K562 (cell line): Measurements from ENCODE around the gene RNU6-9. TPM values are rescaled to one million over a fixed set of nuclear protein-coding genes. Genes with fewer than 3 reads are reported as not detected.

Experiments
- ATF7 ChIP-seq: fragments of 450-650 bp; IDR thresholded peaks from 2 replicates; pipeline ENCODE4 v1.7.1; 2014; ENCODE audit warnings: mild to moderate bottlenecking, moderate library complexity
- ELF2 ChIP-seq: fragments of 250-450 bp; sonication (Bioruptor Pico); IDR thresholded peaks from 2 replicates; pipeline ENCODE4 v1.5.0; 2021; ENCODE audit warnings: mild to moderate bottlenecking
- EP400 ChIP-seq: fragments of 450-650 bp; IDR thresholded peaks from 2 replicates; pipeline ENCODE4 v1.6.1; 2017; ENCODE audit warnings: antibody characterized with exemption, mild to moderate bottlenecking, moderate library complexity
- EZH2 ChIP-seq: IDR thresholded peaks from 2 replicates; pipeline ENCODE4 v1.6.1; 2012; ENCODE audit warnings: low read depth, mild to moderate bottlenecking, inconsistent platforms, low read length, borderline replicate concordance
- FOXK1 ChIP-seq: sonication (generic); formaldehyde crosslinking; IDR thresholded peaks from 2 replicates; pipeline ENCODE4 v1.8.0; 2022; ENCODE audit warnings: missing genetic modification reagents, mild to moderate bottlenecking, borderline replicate concordance
- HDAC3 ChIP-seq: fragments of 450-650 bp; IDR thresholded peaks from 2 replicates; pipeline ENCODE4 v1.6.1; 2018; ENCODE audit warnings: borderline replicate concordance, mild to moderate bottlenecking, moderate library complexity; ENCODE audit not compliant: partially characterized antibody
- HNRNPL ChIP-seq: fragments of 200-400 bp; formaldehyde crosslinking; IDR thresholded peaks from 2 replicates; pipeline ENCODE4 v1.6.1; 2017; ENCODE audit warnings: low read depth, mild to moderate bottlenecking, low read length
- NELFE ChIP-seq: IDR thresholded peaks from 2 replicates; pipeline ENCODE4 v1.6.1; 2011; ENCODE audit warnings: mild to moderate bottlenecking; ENCODE audit not compliant: insufficient read depth, insufficient read length
- NFE2 ChIP-seq: IDR thresholded peaks from 2 replicates; pipeline ENCODE4 v1.6.1; 2014; ENCODE audit warnings: antibody characterized with exemption, low read depth
- RB1 ChIP-seq: fragments of 450-650 bp; IDR thresholded peaks from 2 replicates; pipeline ENCODE4 v1.6.1; 2017; ENCODE audit warnings: low read depth, mild to moderate bottlenecking
- RBM25 ChIP-seq: fragments of 200-400 bp; formaldehyde crosslinking; IDR thresholded peaks from 2 replicates; pipeline ENCODE4 v1.6.1; 2018; ENCODE audit warnings: low read length, low read depth, moderate library complexity; ENCODE audit not compliant: severe bottlenecking
- SIN3A ChIP-seq, 2 experiments: fragments of 150-350 bp in 1 of 2; IDR thresholded peaks; 2 replicates each; pipeline ENCODE4 v1.6.1; 2011 to 2016; ENCODE audit warnings: borderline replicate concordance in 2 of 2, low read depth in 2 of 2, low read length in 2 of 2, mild to moderate bottlenecking in 2 of 2, moderate library complexity in 2 of 2; ENCODE audit not compliant: control insufficient read depth in 1 of 2
- SMAD4 ChIP-seq: fragments of 250-450 bp; sonication (Bioruptor Pico); conservative IDR thresholded peaks from 2 replicates; pipeline ENCODE4 v1.8.0; 2021; ENCODE audit warnings: inconsistent platforms, mild to moderate bottlenecking, moderate library complexity
- SMARCA4 ChIP-seq: fragments of 450-650 bp; IDR thresholded peaks from 2 replicates; pipeline ENCODE4 v1.6.1; 2016
- SOX6 ChIP-seq: fragments of 450-650 bp; IDR thresholded peaks from 2 replicates; pipeline ENCODE4 v1.6.1; 2014; ENCODE audit warnings: mild to moderate bottlenecking
- ZNF140 ChIP-seq: fragments of 250-450 bp; sonication (Bioruptor Pico); IDR thresholded peaks from 2 replicates; pipeline ENCODE4 v1.8.0; 2021; ENCODE audit warnings: moderate library complexity, mild to moderate bottlenecking, inconsistent platforms
- ZNF24 ChIP-seq: fragments of 450-650 bp; IDR thresholded peaks from 2 replicates; pipeline ENCODE4 v1.6.1; 2016
- ZNF263 ChIP-seq: sonication (generic); formaldehyde crosslinking; IDR thresholded peaks from 2 replicates; pipeline ENCODE4 v1.8.0; 2022; ENCODE audit warnings: mild to moderate bottlenecking, missing genetic modification reagents, borderline replicate concordance
- ZNF311 ChIP-seq: fragments of 250-450 bp; sonication (Bioruptor Pico); IDR thresholded peaks from 2 replicates; pipeline ENCODE4 v1.4.0; 2020; ENCODE audit warnings: mild to moderate bottlenecking, moderate library complexity
- polyA plus RNA-seq, 8 experiments: library from polyadenylated mRNA; depleted of rRNA in 4 of 8; stranded (reverse) in 5 of 8; unstranded in 3 of 8; fragments of >200 nt; fragmentation: Nextera tagmentation in 2 of 8; fragmentation: Illumina TruSeq in 1 of 8; extraction: Ambion mirVana in 2 of 8; extraction: Trizol in 1 of 8; gene quantifications; 2 replicates each; pipeline versions ENCODE4 v1.2.1 to v1.2.3, GENCODE V29; 2011 to 2014; ENCODE audit warnings: inconsistent platforms in 1 of 8, missing spikeins in 1 of 8
- total RNA-seq, 7 experiments: library from RNA; depleted of rRNA in 6 of 7; stranded (reverse); fragments of >200 nt in 6 of 7; fragmentation: Illumina TruSeq in 2 of 7; extraction: Trizol in 2 of 7; gene quantifications; 2 replicates each; pipeline versions ENCODE4 v1.2.1 to v1.2.3, GENCODE V29; 2011 to 2021; ENCODE audit warnings: low replicate concordance in 1 of 7
- TF ChIP-seq, protein P1 (sequence below): fragments of 250-450 bp; sonication (Bioruptor Pico); IDR thresholded peaks from 2 replicates; pipeline ENCODE4 v1.5.1; 2021; ENCODE audit warnings: mild to moderate bottlenecking
- TF ChIP-seq, protein P2 (sequence below): fragments of 200-400 bp; formaldehyde crosslinking; IDR thresholded peaks from 2 replicates; pipeline ENCODE4 v1.6.1; 2017; ENCODE audit warnings: mild to moderate bottlenecking, low read depth, low read length, moderate library complexity
- TF ChIP-seq, protein P3 (sequence below): fragments of 250-450 bp; sonication (Bioruptor Pico); IDR thresholded peaks from 2 replicates; pipeline ENCODE4 v1.8.0; 2022; ENCODE audit warnings: inconsistent platforms, mild to moderate bottlenecking, moderate library complexity, borderline replicate concordance
- TF ChIP-seq, protein P4 (sequence below): fragments of 450-650 bp; IDR thresholded peaks from 2 replicates; pipeline ENCODE4 v1.6.1; 2016

Gene RNU6-9
- total and polyA plus RNA-seq, 9 of the 15 experiments (the other 6 are each of a cell fraction or from before 2014, with no cell fraction given), result not detected

DNA sequence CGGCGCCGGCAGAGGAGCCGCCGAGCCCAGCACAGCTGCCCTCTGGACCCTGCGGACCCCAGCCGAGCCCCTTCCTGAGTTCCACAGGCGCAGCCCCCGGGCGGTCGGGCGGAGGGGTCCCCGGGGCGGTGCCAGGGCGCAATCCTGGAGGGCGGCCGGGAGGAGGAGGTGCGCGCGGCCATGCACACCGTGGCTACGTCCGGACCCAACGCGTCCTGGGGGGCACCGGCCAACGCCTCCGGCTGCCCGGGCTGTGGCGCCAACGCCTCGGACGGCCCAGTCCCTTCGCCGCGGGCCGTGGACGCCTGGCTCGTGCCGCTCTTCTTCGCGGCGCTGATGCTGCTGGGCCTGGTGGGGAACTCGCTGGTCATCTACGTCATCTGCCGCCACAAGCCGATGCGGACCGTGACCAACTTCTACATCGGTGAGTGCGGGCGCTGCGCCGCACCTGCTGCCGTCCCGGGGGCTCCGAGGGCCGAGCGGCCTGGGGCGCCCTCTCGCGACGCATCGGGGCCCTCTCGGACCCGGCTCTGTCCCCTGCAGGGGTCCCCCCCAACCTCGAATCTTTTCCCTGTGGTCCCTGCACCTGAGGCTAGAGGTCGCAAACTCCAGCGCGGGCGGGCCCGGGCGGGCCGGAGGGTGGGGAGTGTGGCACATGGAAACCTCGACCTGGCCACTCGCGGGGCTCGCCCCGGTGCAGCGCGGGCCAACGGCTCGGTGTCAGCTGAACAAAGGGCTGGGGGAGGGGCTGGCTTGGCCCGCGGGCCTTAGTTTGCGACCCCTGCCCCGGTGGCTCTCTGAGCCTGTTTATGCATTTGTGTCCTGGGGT, 24.3 kb downstream of the RNU6-9 start, which contains the start of gene KISS1R (continued):
- TF ChIP-seq, protein P1, sequence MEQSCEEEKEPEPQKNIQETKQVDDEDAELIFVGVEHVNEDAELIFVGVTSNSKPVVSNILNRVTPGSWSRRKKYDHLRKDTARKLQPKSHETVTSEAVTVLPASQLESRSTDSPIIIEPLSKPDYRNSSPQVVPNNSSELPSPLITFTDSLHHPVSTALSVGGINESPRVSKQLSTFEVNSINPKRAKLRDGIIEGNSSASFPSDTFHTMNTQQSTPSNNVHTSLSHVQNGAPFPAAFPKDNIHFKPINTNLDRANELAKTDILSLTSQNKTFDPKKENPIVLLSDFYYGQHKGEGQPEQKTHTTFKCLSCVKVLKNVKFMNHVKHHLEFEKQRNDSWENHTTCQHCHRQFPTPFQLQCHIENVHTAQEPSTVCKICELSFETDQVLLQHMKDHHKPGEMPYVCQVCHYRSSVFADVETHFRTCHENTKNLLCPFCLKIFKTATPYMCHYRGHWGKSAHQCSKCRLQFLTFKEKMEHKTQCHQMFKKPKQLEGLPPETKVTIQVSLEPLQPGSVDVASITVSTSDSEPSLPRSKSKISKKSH (CRISPR knock-in tag), result no peak
- TF ChIP-seq RBM25, result peak; percentile 100
- peak; percentile 92 for TF ChIP-seq ATF7
- no peak for TF ChIP-seq ZNF140 (CRISPR knock-in tag)
- TF ChIP-seq NFE2, result no peak
- no peak for TF ChIP-seq NELFE
- TF ChIP-seq, protein P2, sequence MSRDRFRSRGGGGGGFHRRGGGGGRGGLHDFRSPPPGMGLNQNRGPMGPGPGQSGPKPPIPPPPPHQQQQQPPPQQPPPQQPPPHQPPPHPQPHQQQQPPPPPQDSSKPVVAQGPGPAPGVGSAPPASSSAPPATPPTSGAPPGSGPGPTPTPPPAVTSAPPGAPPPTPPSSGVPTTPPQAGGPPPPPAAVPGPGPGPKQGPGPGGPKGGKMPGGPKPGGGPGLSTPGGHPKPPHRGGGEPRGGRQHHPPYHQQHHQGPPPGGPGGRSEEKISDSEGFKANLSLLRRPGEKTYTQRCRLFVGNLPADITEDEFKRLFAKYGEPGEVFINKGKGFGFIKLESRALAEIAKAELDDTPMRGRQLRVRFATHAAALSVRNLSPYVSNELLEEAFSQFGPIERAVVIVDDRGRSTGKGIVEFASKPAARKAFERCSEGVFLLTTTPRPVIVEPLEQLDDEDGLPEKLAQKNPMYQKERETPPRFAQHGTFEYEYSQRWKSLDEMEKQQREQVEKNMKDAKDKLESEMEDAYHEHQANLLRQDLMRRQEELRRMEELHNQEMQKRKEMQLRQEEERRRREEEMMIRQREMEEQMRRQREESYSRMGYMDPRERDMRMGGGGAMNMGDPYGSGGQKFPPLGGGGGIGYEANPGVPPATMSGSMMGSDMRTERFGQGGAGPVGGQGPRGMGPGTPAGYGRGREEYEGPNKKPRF, result no peak
- no peak for TF ChIP-seq HDAC3
- TF ChIP-seq FOXK1 (CRISPR knock-in tag), result peak; percentile 66; the same call in 1 of the 2 replicates
- TF ChIP-seq ZNF24, result peak; percentile 27; the same call in 1 of the 2 replicates
- 0 out of 4 replicates have a peak, but pooled peaks have one; percentile 11 to 45 for TF ChIP-seq SIN3A (IDR thresholded peaks at IDR 0.05; ENCODE audit: borderline replicate concordance in 2 of 2, control insufficient read depth in 1 of 2, low read depth in 2 of 2, low read length in 2 of 2)
- no peak for TF ChIP-seq ELF2 (CRISPR knock-in tag)
- peak; percentile 87 for TF ChIP-seq ZNF263 (CRISPR knock-in tag)
- no peak for TF ChIP-seq SOX6
- peak; percentile 83 for TF ChIP-seq SMAD4 (CRISPR knock-in tag)
- TF ChIP-seq, protein P3, sequence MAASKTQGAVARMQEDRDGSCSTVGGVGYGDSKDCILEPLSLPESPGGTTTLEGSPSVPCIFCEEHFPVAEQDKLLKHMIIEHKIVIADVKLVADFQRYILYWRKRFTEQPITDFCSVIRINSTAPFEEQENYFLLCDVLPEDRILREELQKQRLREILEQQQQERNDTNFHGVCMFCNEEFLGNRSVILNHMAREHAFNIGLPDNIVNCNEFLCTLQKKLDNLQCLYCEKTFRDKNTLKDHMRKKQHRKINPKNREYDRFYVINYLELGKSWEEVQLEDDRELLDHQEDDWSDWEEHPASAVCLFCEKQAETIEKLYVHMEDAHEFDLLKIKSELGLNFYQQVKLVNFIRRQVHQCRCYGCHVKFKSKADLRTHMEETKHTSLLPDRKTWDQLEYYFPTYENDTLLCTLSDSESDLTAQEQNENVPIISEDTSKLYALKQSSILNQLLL (CRISPR knock-in tag), result no peak
- TF ChIP-seq SMARCA4, result 0 out of 2 replicates have a peak, but pooled peaks have one; percentile 13
- TF ChIP-seq RB1, result peak; percentile 83
- peak; percentile 44; the same call in 1 of the 2 replicates for TF ChIP-seq EP400
- peak; percentile 96 for TF ChIP-seq HNRNPL
- TF ChIP-seq, protein P4, sequence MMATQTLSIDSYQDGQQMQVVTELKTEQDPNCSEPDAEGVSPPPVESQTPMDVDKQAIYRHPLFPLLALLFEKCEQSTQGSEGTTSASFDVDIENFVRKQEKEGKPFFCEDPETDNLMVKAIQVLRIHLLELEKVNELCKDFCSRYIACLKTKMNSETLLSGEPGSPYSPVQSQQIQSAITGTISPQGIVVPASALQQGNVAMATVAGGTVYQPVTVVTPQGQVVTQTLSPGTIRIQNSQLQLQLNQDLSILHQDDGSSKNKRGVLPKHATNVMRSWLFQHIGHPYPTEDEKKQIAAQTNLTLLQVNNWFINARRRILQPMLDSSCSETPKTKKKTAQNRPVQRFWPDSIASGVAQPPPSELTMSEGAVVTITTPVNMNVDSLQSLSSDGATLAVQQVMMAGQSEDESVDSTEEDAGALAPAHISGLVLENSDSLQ, result no peak
- TF ChIP-seq EZH2, result no peak
- TF ChIP-seq ZNF311 (CRISPR knock-in tag), result no peak
